Measurements from ENCODE around the gene SCO2.
A peak's percentile ranks its signal among the peaks of the same experiment; 100 is the strongest.

The SCO2 gene

DNA sequence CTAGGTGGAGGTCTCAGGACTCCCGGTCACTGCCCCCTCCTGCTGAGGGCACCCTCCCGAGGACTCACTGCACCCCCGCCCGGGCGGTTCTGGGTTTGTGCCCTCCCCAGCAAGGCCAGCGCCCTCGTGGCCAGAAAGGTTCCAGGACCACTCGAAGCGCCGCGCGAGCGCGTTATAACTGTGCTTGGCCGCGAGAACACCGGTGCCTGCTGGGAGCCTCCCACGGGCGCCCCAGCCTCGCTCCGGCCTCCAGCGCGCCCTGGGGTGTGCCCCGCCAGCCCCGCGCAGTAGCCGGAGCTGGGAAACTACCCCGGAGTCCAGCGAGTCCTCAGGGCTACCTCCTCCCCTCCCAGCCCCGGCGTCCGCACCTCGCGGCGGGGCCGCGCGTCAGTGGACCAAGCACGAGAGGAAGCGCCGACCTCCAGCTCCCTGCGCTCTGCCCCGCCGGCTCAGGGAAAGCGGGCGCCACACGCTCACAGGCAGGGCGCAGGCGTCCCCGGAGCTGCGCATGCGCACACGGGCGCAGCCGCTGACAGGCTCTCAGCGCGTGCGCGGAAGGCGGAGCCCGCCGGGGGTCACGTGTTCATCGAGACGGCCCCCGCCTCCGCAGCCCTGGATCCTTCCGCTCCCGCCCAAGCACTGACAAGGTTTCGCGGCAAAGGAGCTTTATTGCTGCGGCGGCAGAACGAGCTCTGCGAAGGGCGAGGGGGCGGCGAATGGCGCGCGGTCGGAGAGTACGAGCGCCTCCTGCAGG, at the start of gene SCO2:
SCO2 (minus strand) TSS at position 495 of the 754 bp plus-strand sequence. CDS start 1,187 bp downstream, outside the sequence.
- DNase-seq, result peak; percentile 90 to 99 (median 92)
- intact Hi-C loops (cut with DNase I), result loop anchor here (1.0 to 2.0 kb wide), 2 partner anchors 16 to 57 kb away; partner anchors contain the start of genes CHKB and NCAPH2

DNA sequence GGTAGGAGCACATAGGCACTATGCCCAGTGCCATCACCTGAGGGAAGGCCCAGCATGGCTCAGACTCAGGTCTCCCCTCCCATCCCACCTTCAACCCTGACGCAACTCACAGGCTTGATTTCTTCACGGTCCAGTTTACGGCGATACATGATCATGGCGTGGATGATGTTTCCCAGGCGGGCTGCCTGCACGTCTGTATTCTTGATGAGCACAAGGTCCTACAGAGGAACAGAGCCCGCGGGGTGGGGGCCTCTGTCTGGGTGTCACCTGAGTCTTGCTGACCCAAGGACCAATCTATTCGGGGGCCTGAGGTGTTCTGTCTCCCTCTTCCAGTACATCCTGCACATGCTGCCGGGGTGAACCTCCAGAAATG, 49.0 kb upstream of the SCO2 start:
- intact Hi-C loops (cut with DNase I), result no loop called here
- peak in 2 of 10 donors; percentile 67 to 73 for DNase-seq

DNA sequence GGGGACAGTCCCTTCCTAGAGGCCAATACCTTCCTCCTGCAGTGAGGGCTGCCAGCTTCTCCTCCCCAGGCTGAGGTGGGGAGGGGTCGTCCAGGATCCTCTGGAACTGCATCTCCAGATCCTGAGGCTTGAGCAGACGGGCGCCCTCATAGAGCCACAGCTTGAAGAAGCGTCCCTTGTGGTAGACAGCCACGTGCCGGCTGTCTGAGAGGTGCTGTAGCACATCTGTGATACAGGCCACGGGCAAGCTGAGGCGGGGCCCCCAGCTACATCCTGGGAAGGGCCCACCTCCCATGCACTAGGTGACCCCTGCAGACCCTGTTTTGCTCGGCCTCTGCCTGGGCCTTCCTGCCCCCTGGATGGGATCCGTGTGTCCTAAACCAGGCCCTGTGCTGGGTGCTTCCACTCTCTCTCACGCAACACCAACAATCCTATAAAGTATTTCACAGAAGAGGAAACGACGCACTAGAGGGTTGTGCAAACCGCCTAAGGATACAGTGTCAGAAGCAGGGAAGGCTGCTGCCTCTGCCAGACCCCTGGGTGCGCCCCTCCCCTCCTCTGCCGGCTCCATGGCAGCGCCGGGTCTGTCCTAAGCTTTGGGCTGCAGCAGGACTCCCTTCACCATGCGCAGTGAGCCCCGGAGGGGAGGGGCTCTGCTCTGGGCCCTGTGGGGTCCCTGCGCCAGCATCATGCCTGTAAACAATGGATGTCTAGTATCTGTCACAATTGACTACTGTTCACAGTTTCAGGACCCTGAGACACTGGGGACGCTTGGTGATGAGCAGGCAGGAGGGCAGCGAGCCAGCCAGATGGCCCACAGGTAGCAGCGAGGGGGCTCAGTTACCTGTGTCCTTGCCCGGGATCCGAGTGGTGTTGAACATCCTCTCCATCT, 48.3 kb upstream of the SCO2 start:
- intact Hi-C loops (cut with DNase I), result no loop called here
- peak in 2 of 10 donors; percentile 49 to 72 for DNase-seq

- peak in 2 of 10 donors; percentile 55 to 75 for DNase-seq
- intact Hi-C loops (cut with DNase I), result no loop called here
Measured at GRCh38 chr22:50572965-50573364, 47.6 kb upstream of the SCO2 start.

DNA sequence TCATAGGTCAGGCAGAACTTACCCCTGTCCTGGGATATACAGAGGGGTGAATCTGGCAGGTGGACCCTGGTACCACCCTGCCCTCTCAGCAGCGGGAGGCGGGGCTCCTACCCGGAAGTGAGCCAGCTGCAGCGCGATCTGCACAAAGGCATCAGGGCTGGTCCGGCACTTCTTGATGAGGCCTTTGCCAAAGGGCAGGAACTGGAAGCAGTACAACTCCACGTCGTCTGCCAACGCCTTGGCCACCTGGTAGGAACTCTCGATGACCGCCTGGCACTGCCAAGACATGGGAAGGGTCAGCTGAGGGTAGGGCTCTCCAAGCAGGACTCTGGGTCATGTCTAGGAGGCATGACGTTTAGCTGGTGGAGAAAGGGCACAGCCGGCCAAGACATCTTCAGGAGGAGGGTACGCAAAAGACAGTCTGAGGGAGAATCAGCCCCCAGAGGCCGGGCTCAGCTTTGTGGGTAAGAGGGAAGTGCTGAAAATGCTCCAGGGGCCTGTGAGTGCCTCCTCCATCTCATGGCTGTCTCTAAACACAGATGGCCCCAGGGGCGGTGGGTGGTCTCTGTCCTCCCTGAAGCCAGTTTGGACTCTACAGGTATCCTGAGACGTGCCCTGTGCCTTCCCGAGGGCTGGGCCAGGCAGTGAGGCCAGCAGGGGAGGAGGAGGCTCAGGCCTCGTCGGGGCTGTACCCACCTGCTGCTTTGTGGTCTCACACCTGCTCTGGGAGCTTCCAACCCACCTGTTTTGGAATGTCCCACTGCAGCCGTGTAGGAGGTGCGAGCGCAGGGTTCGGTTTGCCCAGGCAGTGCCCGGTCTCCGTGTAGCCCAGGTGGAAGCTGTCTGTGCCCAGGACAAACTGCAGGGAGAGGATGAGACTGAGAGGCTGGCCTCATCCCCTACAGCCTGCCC, 46.1 kb upstream of the SCO2 start:
- peak in 2 of 10 donors; percentile 74 to 77 for DNase-seq
- intact Hi-C loops (cut with DNase I), result no loop called here

DNA sequence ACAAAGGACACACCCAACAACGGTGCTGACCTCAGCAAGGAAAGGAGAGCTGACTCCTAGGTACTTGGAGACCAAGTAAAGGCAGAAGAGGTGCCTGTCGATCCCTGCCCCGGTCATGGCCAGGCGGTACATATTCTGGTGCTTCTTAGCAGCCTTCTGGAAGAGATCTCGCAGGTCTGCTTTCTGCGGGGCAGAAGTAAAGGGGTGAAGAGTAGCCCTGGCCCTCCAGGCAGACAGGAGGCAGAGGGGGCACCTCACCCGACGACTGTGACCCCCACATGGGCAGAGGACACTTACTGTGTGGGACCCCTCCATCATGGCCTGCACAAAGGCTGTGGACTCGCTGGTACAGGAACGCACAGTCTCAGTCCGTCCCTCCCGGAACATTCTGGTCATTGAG, 45.5 kb upstream of the SCO2 start:
- intact Hi-C loops (cut with DNase I), result no loop called here
- peak in 2 of 10 donors; percentile 50 to 63 for DNase-seq

- intact Hi-C loops (cut with DNase I), result no loop called here
- peak in 2 of 10 donors; percentile 32 to 69 for DNase-seq
Measured at GRCh38 chr22:50569896-50570535, 44.6 kb upstream of the SCO2 start.

DNA sequence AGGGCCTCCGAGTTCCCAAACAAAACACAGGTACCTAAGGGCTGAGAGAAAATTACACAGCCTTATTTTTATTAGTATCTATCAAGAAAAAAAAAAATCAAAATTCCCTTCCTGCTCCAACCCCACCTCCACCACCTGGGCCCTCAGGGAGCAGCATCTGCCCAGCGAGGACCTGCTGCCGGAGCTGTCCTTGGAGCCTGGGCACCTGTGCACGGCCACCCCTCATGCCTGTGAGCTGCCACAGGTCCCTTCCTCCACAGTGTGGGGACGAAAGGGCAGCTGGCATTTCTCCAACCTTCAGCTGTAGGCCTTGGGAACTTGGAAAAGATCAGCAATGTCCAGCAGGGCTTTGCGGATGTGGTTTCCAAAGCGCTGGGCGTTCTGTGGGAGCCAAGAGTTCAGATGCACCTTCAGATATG, 43.7 kb upstream of the SCO2 start:
- intact Hi-C loops (cut with DNase I), result no loop called here
- DNase-seq, result peak in 2 of 10 donors; percentile 38 to 52

- DNase-seq, result peak in 2 of 10 donors; percentile 25 to 76
- intact Hi-C loops (cut with DNase I), result no loop called here
Measured at GRCh38 chr22:50568626-50569025, 43.2 kb upstream of the SCO2 start.

GRCh38 chr22:50567721-50568252, 42.4 kb upstream of the SCO2 start:
- peak in 2 of 10 donors; percentile 5 to 52 for DNase-seq
- intact Hi-C loops (cut with DNase I), result no loop called here

DNA sequence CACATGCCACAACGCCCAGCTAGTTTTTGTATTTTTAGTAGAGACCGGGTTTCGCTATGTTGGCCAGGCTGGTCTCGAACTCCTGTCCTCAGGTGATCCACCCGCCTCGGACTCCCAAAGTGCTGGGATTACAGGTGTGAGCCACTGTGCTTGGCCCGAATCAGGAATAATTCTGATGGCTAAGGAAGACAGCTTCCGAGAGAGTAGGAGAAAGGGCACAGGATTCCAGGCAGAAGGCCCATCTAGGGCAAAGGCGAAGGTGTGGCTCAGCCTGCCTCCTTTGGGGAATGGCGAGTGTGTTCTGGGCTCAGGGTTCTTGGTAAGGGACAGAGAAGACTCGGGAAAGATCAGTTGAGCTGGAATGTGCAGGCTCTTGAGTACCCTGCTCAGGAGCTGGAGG, 38.9 kb upstream of the SCO2 start:
- DNase-seq, result peak in 2 of 10 donors; percentile 40
- intact Hi-C loops (cut with DNase I), result no loop called here

- peak in 3 of 10 donors; percentile 12 to 77 (median 76) for DNase-seq
- intact Hi-C loops (cut with DNase I), result loop anchor here (2.0 kb wide), 2 partner anchors 19 to 37 kb away; partner anchors contain the start of gene CHKB
Measured at GRCh38 chr22:50563413-50564160, 38.2 kb upstream of the SCO2 start.

DNA sequence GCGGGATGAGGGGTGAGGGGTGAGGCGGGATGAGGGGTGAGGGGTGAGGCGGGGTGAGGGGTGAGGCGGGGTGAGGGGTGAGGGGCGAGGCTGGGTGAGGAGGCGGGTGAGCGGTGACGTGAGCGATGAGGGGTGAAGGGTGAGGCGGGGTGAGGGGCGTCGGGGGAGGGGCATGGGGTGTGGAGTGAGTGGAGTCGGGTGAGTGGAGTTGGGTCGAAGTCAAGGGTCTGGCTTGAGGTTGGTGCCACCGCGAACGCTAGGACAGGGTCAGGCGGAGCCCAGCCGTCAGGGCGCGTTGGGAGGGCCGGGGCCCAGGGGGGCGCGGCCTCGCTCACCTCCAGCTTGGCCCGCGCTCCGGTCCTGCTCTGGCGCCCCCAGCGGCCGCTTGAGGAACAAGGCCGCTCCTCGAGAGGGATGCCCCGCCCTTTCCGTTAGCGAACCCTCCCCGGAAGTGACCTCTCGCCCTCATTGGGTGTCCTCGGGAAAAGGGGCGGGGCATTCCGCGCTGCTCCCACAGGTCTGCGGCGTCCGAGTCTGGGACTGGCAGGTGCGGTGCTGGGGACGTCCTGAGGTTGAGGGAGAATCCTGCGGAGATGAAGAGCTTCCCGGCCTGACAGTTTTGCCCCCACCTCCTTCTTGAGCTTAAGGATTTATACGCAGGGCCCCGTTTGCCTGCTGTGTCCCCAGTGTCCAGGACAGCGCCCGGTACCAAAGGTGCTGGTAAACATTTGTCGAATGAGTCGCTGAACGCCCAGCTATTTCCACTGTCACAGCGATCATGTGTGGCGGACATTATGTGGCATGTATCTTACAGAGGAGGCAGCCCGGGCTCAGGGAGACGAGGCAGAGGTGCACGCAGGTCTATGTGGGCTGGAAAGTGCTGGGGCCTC, 37.4 kb upstream of the SCO2 start, which contains the start of gene SYCE3:
SYCE3 (minus strand) TSS at position 397 of the 890 bp plus-strand sequence. CDS start 6,514 bp downstream, outside the sequence.
- DNase-seq, result peak; percentile 93 to 100 (median 98)
- intact Hi-C loops (cut with DNase I), result loop anchor here (2.0 kb wide), 2 partner anchors 20 to 36 kb away; partner anchors contain the start of gene CHKB

GRCh38 chr22:50561401-50562358, 36.3 kb upstream of the SCO2 start:
- intact Hi-C loops (cut with DNase I), result loop anchor here (2.0 kb wide), 3 partner anchors 21 to 35 kb away; partner anchors contain the start of gene CHKB
- peak in 3 of 10 donors; percentile 4 to 52 (median 34) for DNase-seq

DNA sequence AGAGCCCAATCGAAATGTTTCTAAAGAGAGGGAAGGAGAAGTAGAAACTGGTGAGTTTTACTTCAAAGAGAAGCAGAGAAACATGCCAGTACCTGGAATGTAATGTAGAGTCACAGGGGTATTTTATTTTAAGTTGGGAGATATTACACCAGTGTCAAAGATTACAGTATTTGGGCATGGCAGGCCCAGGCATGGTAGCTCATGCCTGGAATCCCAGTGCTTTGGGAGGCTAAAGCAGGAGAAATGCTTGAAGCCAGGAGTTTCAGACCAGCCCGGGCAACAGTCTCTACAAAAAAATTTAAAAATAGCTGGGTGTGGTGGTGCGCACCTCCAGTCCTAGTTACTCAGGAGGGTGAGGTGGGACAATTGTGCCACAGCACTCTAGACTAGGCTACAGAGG, 34.6 kb upstream of the SCO2 start:
- intact Hi-C loops (cut with DNase I), result loop anchor here (2.0 kb wide), 1 partner anchor 19 kb away; no protein-coding TSS in a partner anchor
- peak in 1 of 10 donors; percentile 25 for DNase-seq

- no peak for DNase-seq
- intact Hi-C loops (cut with DNase I), result no loop called here
Measured at GRCh38 chr22:50556703-50557102, 31.3 kb upstream of the SCO2 start.

All from posterior cingulate gyrus (tissue), 11 donors.